22Rv1 (cell line): ENCODE data around the gene PPARG.

Experiments
- CTCF ChIP-seq: fragments of 450-650 bp; IDR thresholded peaks from 2 replicates; pipeline ENCODE4 v1.5.1; 2017; ENCODE audit warnings: mild to moderate bottlenecking
- ZFX ChIP-seq: fragments of 450-650 bp; IDR thresholded peaks from 2 replicates; pipeline ENCODE4 v1.6.1; 2017; ENCODE audit warnings: antibody characterized with exemption, borderline replicate concordance

GRCh38 chr3:12353796-12354525 lies 65.1 kb downstream of the PPARG start:
- TF ChIP-seq CTCF (no peak), ZFX (no peak)
